ENCODE results near the gene NCKAP5.
"Not testable (repeated sequence)": the region's sequence is repeated elsewhere in the genome, so short reads cannot be mapped to it uniquely, and the experiment has no call there.

NCKAP5 gene

DNA sequence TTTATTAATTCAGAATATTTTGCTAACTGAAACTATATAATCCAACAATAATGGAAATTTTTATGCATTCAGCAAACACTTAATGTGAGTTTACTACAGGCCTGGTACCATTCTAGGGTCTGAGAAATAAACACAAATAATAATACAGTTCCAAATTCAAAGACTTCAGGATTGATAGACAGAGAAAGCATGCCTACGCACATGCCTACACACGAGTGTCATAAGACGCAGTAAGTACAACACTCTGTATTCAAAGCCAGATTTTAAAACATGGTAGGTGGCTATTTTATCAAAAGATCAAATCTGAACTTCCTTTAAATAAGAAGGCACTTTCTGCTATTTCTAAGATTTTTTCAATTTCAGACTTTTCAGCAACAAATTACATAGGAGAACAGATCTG is 346.9 kb downstream of the NCKAP5 start:
- TF ChIP-seq, protein P1, sequence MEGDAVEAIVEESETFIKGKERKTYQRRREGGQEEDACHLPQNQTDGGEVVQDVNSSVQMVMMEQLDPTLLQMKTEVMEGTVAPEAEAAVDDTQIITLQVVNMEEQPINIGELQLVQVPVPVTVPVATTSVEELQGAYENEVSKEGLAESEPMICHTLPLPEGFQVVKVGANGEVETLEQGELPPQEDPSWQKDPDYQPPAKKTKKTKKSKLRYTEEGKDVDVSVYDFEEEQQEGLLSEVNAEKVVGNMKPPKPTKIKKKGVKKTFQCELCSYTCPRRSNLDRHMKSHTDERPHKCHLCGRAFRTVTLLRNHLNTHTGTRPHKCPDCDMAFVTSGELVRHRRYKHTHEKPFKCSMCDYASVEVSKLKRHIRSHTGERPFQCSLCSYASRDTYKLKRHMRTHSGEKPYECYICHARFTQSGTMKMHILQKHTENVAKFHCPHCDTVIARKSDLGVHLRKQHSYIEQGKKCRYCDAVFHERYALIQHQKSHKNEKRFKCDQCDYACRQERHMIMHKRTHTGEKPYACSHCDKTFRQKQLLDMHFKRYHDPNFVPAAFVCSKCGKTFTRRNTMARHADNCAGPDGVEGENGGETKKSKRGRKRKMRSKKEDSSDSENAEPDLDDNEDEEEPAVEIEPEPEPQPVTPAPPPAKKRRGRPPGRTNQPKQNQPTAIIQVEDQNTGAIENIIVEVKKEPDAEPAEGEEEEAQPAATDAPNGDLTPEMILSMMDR (IDR thresholded peaks at IDR 0.05; ENCODE audit: low read depth, low read length, missing control alignments): no peak
- in situ Hi-C loops (cut with HindIII; ENCODE audit: low sequenced_read_pairs): no loop called here
- DNase-seq (ENCODE audit: low read depth): no peak
- no peak overlapping the region for H3K4me3 ChIP-seq (ENCODE audit: low read depth, low read length)

DNA sequence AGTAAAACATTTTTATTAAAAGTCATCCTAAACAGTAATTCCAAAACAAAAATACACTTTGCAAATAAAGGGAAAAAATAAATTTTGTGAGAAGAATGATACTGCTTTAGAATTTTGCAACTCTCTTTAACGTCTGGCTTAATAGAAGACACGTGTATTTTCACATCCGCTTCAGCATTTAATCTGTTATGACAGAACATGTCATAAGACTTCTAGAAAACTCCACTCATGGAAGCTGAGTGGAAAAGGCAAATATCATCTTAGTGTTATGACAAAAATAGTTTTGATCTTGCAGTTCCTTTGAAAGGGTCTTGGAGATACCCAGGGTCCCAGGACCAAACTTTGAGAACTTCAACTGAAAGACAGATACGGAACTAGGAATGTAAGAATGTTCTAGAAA is 350.1 kb downstream of the NCKAP5 start:
- TF ChIP-seq, protein P1 (IDR thresholded peaks at IDR 0.05; ENCODE audit: low read depth, low read length, missing control alignments): no peak
- DNase-seq (ENCODE audit: low read depth): no peak
- in situ Hi-C loops (cut with HindIII; ENCODE audit: low sequenced_read_pairs): no loop called here

DNA sequence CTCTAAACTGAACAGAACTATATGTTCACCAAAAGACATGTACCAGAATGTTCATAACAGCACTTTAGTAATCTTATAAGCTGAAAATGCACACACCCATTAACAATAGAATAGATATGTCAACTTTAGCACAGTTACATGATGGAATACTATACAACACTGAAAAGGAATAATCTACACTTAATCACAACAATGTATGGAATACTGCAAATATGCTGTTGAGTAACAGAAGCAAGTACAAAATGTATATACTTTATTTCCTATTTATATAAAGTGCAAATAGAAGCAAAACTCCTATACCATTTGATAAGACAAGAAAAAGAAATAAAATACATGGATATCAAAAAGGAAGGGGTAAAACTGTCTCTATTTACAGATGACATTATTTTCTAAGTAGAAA is 352.8 kb downstream of the NCKAP5 start:
- no peak for DNase-seq (ENCODE audit: low read depth)
- TF ChIP-seq, protein P1 (IDR thresholded peaks at IDR 0.05; ENCODE audit: low read depth, low read length, missing control alignments): no peak
- in situ Hi-C loops (cut with HindIII; ENCODE audit: low sequenced_read_pairs): no loop called here
- no peak overlapping the region for H3K4me3 ChIP-seq (ENCODE audit: low read depth, low read length)

More for the DNA sequence above, 350.1 kb downstream of the NCKAP5 start:
- no peak overlapping the region for H3K4me3 ChIP-seq (ENCODE audit: low read depth, low read length)

DNA sequence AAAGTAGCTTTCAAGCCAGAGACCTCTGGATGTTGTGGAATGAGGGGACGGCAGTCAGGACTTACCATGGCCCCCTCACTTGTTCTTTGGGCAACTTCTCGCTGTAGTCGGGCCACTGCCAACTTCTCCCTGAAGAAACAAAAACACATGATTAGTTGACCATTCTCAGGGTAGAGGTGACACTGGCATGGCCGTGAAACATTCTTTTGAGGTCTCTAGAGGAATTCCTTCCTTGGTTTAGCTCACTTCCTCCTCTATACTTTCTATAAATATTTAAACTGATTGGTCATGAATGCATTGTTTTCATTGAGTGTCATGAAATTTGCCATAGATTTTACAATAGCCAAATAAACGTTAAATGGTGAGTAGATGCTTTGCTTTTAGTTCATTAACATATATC is 354.6 kb downstream of the NCKAP5 start:
- TF ChIP-seq, protein P1 (IDR thresholded peaks at IDR 0.05; ENCODE audit: low read depth, low read length, missing control alignments): no peak
- no peak overlapping the region for H3K4me3 ChIP-seq (ENCODE audit: low read depth, low read length)
- in situ Hi-C loops (cut with HindIII; ENCODE audit: low sequenced_read_pairs): no loop called here
- DNase-seq (ENCODE audit: low read depth): no peak

DNA sequence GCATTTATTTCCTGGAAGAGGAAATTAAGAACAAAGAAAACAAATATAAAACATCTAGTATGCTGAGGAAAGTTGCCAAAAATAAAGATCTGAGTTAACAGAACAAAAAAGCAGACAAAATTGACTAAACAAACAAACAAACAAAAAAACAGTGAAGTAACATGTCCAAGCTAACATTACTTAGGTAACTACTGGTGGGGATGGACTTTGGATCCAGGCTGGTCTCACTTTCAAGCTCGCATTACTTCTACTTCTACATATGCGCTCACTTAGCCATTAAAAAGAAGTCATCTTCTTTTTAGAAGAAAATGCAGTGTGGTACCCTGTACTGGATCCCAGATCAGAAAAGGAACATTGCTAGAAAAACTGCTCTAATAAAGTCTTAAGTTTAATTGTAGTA is 358.9 kb downstream of the NCKAP5 start:
- H3K4me3 ChIP-seq (ENCODE audit: low read depth, low read length): no peak overlapping the region
- TF ChIP-seq, protein P1 (IDR thresholded peaks at IDR 0.05; ENCODE audit: low read depth, low read length, missing control alignments): no peak
- in situ Hi-C loops (cut with HindIII; ENCODE audit: low sequenced_read_pairs): no loop called here
- no peak for DNase-seq (ENCODE audit: low read depth)

GRCh38 chr2:133206666-133207065 is 361.6 kb downstream of the NCKAP5 start:
- DNase-seq (ENCODE audit: low read depth); in situ Hi-C loops (cut with HindIII; ENCODE audit: low sequenced_read_pairs): not testable (repeated sequence)

GRCh38 chr2:133204421-133204820 is 363.8 kb downstream of the NCKAP5 start:
- DNase-seq (ENCODE audit: low read depth): no peak
- TF ChIP-seq, protein P1 (IDR thresholded peaks at IDR 0.05; ENCODE audit: low read depth, low read length, missing control alignments): no peak
- no peak overlapping the region for H3K4me3 ChIP-seq (ENCODE audit: low read depth, low read length)
- in situ Hi-C loops (cut with HindIII; ENCODE audit: low sequenced_read_pairs): no loop called here

More at GRCh38 chr2:133206666-133207065, 361.6 kb downstream of the NCKAP5 start:
- H3K4me3 ChIP-seq (ENCODE audit: low read depth, low read length): not testable (repeated sequence)
